LNCAP (cell line): Measurements from ENCODE around the gene PSAPL1.

Source experiments
- CTCF ChIP-seq: fragments of 450-650 bp; IDR thresholded peaks from 2 replicates; pipeline ENCODE4 v1.5.1; 2017; ENCODE audit warnings: mild to moderate bottlenecking

The PSAPL1 gene

GRCh38 chr4:7384003-7384928, 50.5 kb downstream of the PSAPL1 start:
- TF ChIP-seq CTCF, result no peak

- TF ChIP-seq CTCF, result no peak
These were observed 51.5 kb downstream of the PSAPL1 start for GRCh38 chr4:7383266-7383665.

GRCh38 chr4:7382634-7383014, 52.1 kb downstream of the PSAPL1 start:
- TF ChIP-seq CTCF, result no peak

GRCh38 chr4:7381890-7382633, 52.7 kb downstream of the PSAPL1 start:
- TF ChIP-seq CTCF, result no peak

- TF ChIP-seq CTCF, result no peak
These were observed 53.4 kb downstream of the PSAPL1 start for GRCh38 chr4:7381221-7381889.
